ENCODE measurements around the gene AKAP17A.
"Not testable (repeated sequence)": the region's sequence is repeated elsewhere in the genome, so short reads cannot be mapped to it uniquely, and the experiment has no call there.

Gene AKAP17A

DNA sequence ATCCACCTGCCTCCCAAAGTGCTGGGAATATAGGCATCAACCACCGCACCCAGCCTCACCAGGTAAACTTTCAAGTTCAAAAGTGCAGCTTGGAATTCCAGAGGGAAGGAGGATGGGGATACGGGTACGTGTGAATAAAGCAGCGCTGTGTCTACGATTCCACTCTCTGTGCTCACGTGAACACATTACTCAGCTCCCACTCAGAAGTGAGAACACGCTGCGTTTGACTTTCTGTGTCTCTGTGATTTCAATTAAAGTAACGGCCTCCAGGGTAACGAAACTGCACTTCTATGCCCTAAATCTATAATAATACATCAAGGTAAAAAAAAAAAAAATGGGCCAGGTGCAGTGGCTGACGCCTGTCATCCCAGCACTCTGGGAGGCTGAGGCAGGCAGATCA, 15.1 kb downstream of the AKAP17A start:
- no peak for DNase-seq

DNA sequence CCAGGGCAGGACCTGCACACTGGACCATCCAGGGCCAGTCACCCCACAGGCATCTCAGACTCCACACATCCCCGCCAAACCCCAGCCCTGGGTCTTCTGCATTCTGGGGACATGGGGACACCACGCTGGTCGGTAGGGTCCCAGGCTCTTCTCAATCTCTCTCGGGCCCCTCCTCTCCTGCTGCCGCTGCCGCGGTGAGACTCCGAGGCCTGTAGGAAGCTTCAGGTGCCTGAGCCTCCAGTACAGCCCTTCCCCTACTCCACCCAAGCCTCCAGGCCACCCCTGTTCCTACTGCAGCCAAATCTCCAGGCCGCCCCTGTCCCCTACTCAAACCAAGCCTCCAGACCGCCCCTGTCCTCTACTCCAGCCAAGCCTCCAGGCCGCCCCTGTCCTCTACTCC, 17.9 kb downstream of the AKAP17A start:
- DNase-seq = no peak

DNA sequence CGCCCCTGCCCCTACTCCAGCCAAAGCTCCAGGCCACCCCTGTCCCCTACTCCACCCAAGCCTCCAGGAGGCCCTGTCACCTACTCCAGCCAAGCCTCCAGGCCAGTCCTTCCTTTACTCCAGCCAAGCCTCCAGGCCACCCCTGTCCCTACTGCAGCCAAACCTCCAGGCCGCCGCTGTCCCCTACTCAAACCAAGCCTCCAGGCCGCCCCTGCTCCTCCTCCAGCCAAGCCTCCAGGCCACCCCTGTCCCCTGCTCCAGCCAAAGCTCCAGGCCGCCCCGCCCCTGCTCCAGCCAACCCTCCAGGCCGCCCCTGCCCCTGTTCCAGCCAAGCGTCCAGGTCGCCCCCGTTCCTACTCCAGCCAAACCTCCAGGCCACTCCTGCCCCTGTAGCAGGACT, 18.4 kb downstream of the AKAP17A start:
- DNase-seq = no peak

DNA sequence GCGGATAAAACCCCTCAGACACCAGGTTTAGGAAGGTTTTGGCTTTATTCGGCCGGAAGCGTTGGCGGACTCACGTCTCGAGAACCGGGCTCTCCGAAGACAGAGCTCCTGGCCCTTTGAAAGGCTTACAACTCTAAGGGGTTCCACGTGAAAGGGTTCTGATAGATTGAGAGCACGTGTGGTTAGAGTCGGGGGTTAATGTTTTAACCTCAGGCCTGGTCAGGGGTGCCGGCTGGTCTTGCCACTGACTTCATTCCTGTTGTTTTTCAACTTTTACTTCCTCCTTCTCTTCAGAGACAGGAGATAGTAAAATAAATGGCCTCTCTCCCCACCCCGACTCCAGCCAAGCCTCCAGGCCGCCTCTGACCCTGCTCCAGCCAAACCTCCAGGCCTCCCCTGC, 18.8 kb downstream of the AKAP17A start:
- no peak for DNase-seq

DNA sequence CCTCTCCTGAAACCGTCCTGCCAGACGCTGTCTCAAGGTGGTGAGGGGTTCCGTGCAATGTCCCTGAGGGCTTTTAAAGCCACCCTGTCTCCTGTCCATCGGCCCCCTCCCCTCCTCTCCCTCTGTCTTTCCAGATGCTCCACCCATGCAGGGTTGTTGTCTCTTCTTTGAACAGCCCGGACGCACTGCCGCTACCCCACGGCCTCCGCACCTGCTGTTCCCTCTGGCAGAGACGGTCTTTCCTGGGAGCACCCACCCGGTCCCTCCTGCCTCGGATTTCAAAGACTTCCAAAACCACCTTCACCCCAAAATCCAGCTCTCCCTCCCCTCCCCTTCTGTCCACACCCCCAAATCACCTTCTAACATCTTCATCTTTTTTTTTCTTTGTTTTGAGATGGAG, 19.3 kb downstream of the AKAP17A start:
- no peak for DNase-seq

DNA sequence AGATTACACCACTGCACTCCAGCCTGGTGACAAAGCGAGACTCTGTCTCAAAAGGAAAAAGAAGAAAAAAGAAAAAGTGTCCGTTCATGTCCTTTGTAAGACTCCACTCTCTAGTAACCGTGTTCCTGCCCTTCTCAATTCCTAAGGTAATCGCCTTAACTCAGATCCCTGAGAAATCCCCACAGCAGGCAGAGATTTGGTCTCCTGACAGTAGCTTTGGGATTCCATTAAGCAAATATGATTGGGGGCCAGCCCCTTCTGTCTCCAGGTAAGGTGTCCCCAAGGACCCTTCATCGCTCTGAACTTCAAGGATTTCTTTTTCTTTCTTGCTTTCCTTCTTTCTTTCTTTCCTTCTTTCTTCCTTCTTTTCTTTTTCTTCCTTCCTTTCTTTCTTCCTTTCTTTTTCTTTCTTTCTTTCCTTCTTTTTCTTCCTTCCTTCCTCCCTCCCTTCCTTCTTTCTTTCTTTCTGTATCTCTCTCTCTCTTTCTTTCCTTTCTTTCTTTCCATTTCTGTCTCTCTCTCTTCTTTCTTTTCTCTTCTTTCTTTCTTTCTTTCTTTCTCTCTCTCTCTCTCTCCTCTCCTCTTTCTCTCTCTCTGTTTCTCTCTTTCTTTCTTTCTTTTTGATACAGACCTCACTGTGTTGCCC, 21.4 kb downstream of the AKAP17A start:
- DNase-seq = no peak

DNA sequence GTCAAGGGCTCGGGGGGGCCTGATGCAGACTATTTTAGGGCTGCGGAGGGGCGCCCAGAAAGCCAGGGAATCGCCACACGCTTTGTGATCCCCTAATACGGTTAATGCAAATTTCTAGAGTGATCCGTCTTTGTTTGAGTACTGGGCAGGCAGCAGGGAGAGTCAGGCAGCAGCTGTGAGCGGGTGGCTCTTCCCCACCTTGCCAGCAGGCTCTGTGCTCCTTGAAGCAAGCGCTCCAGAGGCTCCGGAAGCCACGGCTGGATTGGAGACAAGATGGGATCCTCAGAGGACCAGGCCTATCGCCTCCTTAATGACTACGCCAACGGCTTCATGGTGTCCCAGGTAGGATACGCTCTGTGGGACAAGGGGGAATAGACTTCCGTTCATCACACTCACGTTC, 23.5 kb downstream of the AKAP17A start, which contains the start of gene ASMT:
Gene ASMT (plus strand): TSS at position 133 of the 400 bp plus-strand sequence. CDS start 141 bp downstream, at position 274.
- DNase-seq = no peak

DNA sequence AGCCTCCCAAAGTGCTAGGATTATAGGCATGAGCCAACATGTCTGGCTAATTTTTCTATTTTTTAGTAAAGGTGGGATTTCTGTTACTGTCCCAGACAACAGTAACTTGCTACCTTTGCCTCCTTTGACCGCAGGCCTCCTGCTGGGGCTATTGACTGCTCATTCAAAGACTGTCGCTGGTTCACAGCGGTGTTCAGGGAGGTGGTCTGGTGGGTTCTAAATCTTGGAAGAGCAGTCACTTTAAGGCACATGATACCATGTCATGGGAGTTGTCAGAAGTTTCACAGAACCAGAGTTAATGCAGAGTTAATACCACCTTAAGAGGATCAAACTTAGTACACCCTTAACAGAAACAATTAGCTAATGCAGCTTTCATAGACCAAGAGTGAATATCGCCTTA, 27.3 kb downstream of the AKAP17A start:
- no peak for DNase-seq

DNA sequence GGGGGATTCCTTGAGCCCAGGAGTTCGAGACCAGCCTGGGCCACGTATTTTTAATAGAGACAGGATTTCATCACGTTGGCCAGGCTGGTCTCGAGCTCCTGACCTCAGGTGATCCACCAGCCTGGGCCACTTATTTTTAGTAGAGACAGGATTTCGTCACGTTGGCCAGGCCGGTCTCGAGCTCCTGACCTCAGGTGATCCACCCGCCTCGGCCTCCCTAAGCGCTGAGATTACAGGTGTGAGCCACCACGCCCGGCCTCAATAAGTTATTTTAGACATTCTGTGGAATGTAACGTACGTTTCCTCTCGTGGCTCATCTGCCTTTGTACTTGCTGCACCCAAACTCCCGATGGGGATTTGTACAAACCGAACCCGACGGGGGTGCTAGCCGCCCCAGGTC, 32.3 kb downstream of the AKAP17A start:
- DNase-seq = no peak

DNA sequence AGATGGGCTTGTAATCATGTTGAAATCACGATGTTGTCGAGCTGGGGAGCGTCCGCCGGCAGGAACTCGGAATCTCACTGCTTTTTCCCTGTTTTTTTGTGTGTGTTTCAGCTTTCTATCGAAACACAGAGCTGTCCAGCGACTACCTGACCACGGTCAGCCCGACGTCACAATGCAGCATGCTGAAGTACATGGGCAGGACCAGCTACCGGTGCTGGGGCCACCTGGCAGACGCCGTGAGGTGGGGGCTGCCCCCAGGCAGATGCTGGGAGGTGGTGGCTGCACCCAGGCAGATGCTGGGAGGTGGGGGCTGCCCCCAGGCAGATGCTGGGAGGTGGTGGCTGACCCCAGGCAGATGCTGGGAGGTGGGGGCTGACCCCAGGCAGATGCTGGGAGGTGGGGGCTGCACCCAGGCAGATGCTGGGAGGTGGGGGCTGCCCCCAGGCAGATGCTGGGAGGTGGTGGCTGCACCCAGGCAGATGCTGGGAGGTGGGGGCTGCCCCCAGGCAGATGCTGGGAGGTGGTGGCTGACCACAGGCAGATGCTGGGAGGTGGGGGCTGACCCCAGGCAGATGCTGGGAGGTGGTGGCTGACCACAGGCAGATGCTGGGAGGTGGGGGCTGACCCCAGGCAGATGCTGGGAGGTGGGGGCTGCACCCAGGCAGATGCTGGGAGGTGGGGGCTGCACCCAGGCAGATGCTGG, 32.9 kb downstream of the AKAP17A start:
- not testable (repeated sequence) for DNase-seq

DNA sequence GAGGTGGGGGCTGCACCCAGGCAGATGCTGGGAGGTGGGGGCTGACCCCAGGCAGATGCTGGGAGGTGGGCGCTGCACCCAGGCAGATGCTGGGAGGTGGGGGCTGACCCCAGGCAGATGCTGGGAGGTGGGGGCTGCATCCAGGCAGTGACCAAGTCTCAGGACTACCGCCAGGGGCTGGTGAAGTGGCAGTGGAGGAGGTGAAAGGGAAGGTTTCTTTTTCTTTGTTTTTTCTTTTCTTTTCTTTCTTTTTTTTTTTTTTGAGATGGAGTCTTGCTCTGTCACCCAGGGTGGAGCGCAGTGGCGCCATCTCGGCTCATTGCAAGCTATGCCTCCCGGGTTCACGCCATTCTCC, 33.4 kb downstream of the AKAP17A start:
- DNase-seq = not testable (repeated sequence)

DNA sequence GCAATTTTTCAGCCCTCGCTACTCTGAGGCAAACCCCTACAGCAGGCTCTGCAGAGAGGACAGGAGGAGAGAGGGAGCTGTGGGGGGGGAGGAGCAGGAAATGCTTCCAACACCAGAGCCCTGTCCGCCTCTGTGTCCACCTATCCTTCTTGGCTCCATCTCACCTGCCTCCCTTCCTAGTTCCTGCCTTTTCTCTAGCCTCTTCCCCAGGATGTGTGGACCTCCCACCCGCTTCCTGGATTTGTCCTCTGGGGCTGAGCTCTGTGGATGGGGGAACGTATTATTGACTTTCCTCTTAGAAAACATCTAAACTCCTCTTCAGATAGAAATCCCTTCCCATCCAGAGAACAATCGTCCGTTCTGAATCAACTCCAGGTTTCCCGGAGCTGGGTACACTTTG, 37.8 kb downstream of the AKAP17A start:
- no peak for DNase-seq

DNA sequence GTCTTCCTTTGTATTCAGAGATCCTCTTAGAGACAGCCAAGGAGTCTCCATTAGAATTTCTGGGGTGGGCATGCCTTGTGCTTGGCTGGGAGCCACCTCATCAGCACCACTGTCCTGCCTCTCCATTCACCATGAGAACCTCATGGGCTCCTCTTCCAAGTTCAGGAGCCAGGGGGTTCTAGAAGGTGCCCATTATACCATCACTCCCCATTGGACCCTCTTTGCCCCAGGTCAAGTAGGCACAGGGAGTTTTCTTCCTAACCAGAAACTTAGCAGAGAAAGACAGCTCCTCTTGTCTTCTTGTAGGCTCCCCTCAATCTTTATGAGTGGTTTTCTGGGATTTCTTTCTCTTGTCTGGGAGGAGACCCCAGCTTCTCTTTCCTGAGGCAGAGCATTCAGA, 54.6 kb downstream of the AKAP17A start:
- DNase-seq = no peak

DNA sequence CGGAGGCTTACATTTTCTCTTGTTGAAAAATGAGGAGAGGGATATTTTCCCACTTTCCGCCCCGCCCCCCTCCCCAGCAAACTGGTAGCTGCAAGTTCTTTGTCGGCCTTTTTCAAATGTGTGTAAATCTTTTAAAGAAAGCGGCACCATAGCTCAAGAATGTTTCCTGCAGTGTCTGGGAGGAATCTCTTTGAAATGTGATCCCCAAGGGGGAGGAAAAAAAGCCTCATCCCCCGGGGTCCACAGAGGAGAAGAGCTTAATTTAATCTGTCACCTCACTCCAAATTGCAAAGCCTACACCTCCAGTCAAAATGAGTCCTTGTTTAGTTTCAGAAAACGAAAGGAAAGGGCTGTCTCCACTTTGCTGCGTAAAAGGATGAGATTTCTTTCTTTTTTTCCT, 58.2 kb downstream of the AKAP17A start:
- DNase-seq = no peak
